ENCODE measurements around the gene HLA-B.

- TF ChIP-seq GATA2 (IDR thresholded peaks at IDR 0.05; ENCODE audit: low read depth, low read length): no peak
- TF ChIP-seq GATA3 (IDR thresholded peaks at IDR 0.05; ENCODE audit: low read depth, low read length): no peak
Observed at GRCh38 chr6:31393932-31394331, 37.0 kb upstream of the HLA-B start.

Data from SH-SY5Y (cell line).